22Rv1 (cell line): ENCODE data around the gene RPL7L1.

Experiments used
- CTCF ChIP-seq: fragments of 450-650 bp; IDR thresholded peaks from 2 replicates; pipeline ENCODE4 v1.5.1; 2017; ENCODE audit warnings: mild to moderate bottlenecking
- ZFX ChIP-seq: fragments of 450-650 bp; IDR thresholded peaks from 2 replicates; pipeline ENCODE4 v1.6.1; 2017; ENCODE audit warnings: antibody characterized with exemption, borderline replicate concordance

DNA sequence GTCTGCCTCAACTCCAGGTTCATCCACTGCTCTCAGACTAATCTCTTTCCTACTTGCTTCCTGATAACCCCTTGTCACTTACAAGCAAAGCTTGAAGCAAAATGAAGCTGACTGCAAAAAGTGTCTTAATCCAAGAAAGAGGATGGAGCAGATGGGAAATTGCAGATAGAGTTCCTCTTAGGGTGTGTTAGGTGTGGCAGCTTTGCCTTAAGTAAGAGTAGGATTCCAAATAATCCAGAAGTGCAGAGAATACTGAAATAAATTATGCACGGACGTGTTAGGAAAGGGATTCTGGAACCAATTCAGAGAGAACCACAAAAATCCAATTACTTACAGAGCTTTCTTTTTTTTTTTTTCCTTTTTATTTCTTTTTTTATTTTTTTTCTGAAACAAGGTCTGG lies 6.1 kb upstream of the RPL7L1 start:
- TF ChIP-seq CTCF, result no peak
- TF ChIP-seq ZFX, result no peak
